LNCaP clone FGC (cell line): ENCODE measurements around the gene CACNA1B.
"Not testable (repeated sequence)": the region's sequence is repeated elsewhere in the genome, so short reads cannot be mapped to it uniquely, and the experiment has no call there.

Source experiments
- DNase-seq: peaks from one replicate; pipeline ENCODE4 v3.0.0-alpha.2; 2011; ENCODE audit warnings: low read depth
- H3K4me3 ChIP-seq: 2 replicates; pipeline ENCODE4 v1.5.1; 2011; ENCODE audit warnings: mild to moderate bottlenecking, low read depth, low read length, control low read depth
- TF ChIP-seq, protein P1 (sequence below): IDR thresholded peaks from 2 replicates; pipeline ENCODE4 v1.5.1; 2012; ENCODE audit warnings: mild to moderate bottlenecking; ENCODE audit not compliant: control insufficient read depth, insufficient read depth; ENCODE audit errors: extremely low read depth

The CACNA1B gene

DNA sequence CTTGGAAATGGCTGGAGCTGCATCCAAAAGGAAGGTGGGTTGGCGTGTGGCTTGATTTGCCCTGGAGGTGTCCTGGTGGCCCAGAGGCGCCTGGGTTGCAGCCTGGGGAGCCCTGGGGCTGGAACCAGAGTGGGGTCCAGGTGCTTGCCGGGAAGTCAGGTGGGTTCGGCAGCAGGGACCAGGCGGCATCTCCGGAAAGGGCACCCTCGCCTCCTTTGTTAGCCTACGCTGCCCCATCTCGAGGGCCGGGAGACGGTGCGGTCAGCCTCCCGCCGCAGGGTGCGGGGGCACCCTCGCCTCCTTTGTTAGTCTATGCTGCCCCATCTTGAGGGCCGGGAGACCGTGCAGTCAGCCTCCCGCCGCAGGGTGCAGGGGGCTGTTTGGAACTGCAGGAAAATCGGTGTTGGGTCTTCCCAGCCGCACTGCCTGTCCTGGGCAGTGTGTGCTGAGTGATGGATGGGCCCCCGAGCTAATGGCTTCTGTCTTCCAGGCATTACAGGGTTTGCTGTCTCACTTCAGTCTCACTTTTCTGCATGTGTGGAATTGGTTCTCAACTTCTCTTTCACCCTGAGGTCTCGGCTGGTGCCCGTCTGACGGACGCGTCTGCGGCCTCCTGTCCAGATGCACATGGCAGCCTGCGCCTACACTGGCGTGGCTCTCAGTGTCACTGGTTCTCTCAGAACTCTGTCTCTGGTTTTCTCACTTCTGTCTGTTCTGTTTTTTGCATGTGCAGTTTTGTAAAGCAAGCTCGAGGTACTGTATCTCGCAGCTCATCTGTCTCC is 139.0 kb downstream of the CACNA1B start:
- H3K4me3 ChIP-seq: no peak overlapping the region
- TF ChIP-seq, protein P1, sequence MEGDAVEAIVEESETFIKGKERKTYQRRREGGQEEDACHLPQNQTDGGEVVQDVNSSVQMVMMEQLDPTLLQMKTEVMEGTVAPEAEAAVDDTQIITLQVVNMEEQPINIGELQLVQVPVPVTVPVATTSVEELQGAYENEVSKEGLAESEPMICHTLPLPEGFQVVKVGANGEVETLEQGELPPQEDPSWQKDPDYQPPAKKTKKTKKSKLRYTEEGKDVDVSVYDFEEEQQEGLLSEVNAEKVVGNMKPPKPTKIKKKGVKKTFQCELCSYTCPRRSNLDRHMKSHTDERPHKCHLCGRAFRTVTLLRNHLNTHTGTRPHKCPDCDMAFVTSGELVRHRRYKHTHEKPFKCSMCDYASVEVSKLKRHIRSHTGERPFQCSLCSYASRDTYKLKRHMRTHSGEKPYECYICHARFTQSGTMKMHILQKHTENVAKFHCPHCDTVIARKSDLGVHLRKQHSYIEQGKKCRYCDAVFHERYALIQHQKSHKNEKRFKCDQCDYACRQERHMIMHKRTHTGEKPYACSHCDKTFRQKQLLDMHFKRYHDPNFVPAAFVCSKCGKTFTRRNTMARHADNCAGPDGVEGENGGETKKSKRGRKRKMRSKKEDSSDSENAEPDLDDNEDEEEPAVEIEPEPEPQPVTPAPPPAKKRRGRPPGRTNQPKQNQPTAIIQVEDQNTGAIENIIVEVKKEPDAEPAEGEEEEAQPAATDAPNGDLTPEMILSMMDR: no peak
- no peak for DNase-seq

DNA sequence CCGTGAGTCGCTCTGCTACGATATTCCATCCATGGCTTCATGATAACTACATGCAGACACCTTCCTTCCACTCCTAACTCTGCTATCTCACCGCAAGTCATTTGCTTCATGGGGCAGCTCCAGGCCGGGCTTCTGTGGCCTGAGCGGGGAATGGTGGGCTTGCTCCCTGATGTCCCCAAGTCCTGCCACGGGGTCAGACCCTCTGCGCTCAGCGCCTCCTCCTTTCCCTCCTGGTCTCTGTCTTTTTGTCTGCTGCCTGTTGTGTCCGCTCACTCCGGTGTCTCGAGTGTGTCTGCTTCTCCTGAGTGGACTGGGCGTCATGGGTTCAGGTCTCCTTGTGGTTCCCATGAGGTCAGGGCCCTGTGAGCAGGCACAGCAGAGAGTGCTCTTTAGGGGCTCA is 139.6 kb downstream of the CACNA1B start:
- no peak overlapping the region for H3K4me3 ChIP-seq
- TF ChIP-seq, protein P1: no peak
- DNase-seq: no peak

DNA sequence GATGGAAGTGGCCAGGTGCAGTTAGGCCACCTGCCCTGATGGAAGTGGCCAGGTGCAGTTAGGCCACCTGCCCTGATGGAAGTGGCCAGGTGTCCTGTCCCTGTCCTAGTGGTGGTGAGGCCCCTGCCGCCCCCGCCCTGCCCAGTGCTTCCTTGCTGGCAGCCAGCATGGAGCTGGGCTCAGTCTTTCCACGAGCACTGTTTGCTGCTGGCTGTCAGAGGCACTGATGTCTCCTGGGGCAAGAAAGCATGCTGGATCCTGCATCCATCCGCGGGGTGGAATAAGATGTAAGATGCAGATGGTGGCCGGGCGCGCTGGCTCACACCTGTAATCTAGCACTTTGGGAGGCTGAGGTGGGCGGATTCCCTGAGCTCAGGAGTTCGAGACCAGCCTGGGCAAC is 141.9 kb downstream of the CACNA1B start:
- not testable (repeated sequence) for DNase-seq, H3K4me3 ChIP-seq

DNA sequence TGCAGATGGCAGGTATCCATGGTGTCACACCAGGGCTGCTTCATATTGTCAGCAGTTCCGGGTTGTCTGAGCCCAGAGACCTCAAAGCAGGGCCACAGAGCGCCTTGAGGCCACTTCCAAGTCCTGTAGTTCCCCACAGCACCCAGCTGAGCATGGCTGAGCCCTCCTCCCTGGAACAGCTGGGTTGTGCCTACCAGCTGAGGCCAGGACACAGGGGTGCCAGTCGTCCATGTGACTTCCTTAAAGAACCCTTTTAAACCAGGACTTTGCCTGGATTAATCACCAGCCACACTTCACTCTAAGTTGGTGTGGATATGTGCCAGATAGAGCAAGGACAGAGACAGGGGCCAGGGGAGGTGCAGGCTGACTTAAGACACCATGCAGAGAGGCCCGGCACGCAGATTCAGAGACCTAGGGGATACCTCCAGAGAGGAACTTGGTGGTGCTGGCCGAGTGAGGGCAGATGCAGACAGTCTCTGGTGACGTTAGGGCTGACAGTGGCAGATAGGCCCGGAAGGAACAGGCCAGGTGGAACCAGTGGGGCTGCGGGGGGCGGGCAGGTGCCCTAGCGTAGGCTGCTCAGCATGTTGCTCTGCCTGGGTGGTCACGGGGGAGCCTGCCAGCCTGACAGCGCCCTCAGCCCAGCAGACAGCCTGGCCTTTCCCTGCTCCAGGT is 142.7 kb downstream of the CACNA1B start:
- H3K4me3 ChIP-seq: no peak overlapping the region
- no peak for DNase-seq
- TF ChIP-seq, protein P1: no peak

DNA sequence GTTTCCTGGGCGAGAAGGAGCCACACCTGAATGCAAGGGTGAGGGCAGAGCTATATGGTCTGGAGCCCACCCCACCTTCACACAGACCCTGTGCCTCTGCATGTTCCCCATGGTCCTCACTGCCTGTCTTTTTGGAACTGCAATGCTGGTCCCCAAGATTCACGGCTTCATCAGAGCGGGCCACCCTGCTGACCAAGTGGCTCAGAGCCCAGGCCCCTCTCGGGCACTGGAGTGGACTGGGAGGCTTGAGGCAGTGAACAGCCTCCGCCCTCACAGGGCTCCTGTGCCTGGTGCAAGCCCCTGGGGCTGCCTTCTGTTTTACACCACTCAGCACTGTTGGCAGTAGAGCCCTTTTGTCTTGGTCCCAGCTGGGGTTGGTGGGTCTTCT is 143.2 kb downstream of the CACNA1B start:
- no peak for DNase-seq
- H3K4me3 ChIP-seq: no peak overlapping the region
- TF ChIP-seq, protein P1: no peak

DNA sequence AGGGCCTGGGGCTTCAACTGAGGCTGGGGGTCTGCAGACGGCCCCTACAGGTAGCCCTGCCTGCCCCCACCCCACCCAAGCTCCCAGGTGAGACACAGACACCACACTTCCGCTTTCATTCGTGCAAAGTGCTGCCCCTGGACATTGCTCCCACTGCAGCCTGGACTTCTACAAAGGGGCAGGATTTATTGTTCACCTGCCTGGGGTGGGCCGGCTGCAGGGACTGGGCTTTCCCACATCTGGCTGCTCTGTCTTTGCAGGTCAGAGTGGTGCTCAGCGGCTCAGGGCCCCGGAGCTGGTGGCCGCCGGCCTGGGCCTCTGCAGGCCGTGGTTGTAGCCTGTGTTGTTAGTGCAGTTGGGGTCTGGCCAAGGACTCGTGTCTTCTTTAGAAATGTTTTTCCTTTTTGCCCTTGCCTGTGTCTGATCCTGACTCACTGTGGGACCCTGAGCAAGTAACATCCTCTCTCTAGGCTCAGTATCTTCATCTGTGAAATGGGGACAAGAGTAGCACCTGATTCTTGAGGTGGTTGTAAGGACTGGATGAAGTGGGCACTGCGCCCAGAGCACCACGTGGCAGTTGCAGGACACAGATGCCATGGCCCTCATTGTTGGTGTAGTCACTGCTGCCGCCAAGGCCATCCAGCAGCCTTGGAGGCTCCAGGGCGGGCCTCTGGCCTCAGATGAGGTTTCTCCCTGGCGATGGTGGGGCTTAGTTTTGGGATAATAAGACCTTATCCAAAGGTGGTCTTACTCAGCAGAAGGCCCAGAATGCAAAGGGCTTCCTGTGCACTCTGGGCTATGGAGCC is 143.9 kb downstream of the CACNA1B start:
- TF ChIP-seq, protein P1: no peak
- no peak overlapping the region for H3K4me3 ChIP-seq
- DNase-seq: no peak

DNA sequence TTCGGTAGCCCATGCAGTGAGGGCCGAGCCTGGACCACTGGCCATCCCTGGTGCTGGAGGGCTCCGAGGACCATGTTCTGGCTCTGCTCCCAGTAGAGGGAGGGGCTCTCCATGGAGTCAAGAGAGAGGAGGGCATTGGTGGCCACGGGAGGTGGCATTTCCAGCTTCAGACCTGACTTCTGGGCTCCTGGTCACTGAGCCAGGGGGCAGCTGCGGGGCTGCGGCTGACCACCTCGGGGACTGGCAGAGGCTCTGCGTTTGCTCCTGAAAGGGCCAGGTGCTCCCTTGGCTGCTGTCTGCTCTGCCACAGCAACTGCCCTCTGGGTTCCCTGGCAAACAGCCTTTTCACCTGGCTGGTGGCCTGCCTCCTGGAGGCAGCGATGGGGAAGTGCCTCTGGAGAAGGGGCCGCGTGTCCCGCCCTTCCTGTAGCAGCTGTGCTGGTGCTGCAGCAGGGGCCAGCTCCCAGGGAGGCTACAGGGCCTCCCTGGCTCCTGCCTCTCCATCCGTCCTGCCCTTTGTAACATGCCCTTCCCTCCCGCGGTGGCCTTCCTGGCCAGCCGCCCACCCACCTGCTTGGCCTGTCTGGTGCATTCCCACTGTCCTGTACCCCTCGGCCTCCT is 144.6 kb downstream of the CACNA1B start:
- TF ChIP-seq, protein P1: peak; percentile 65
- H3K4me3 ChIP-seq: no peak overlapping the region
- DNase-seq: peak; percentile 31
